Measurements from ENCODE around the gene P2RY14. TPM values are rescaled to one million over a fixed set of nuclear protein-coding genes. Genes with fewer than 3 reads are reported as not detected.
"Not testable (repeated sequence)": the region's sequence is repeated elsewhere in the genome, so short reads cannot be mapped to it uniquely, and the experiment has no call there.

Gene P2RY14
- total RNA-seq, 1 donor from 2014 or later, result 7.7 TPM

DNA sequence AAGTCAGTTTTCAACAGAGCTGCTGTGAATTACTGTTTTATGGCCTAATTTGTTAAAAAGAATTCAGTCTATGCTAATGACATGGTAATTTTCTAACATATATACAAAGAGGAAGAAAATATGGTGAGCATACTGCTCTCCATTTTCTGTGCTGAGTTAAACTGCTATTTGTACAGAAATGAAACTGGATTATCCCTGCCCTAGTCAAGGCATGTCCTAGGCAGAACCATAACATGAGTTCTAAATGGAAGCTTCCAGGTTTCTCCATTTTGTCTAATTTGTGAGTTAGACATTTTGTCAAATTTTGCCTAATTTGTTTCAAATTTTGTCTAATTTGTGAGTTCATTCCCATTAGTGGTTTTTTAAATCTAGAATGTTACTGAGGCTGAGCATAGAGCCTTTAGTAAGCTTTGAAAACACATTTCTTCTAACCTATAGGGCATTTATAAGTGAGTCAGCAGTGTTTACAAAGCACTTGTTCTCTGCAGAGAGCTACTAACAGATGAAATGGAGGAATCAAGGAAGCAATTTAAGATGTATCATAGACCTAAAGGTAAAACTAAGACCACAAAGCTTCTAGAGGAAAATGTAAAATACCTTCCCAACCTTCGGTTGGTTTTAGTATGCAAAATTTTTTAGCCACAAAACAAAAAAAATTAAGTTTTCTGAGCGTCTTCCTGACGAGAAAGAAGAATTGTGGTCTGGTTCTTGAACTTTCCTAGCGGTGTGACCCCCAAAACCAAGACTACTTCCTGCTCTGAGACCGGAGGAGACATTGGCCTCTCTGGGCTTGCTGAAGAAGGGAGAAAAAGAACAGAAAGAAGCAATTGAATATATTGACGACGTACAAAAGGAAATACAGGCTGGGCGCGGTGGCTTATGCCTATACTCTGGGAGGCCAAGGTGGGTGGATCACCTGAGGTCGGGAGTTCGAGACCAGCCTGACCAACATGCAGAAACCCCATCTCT lies 9.8 kb downstream of the P2RY14 start:
- Mint-ChIP-seq H3K9me3 (no peaks in the 10 kb centered on the region), H3K27ac (peak overlapping the region; percentile 98), H3K36me3 (ENCODE audit: low read depth) (peaks cover 23% of the 10 kb centered on the region), H3K4me1 (ENCODE audit: low read depth) (peaks cover 84% of the 10 kb centered on the region), H3K27me3 (ENCODE audit: insufficient read depth) (no peaks in the 10 kb centered on the region), H3K4me3 (peak overlapping the region; percentile 73)
- DNase-seq (ENCODE audit: low spot score), result peak; percentile 61
- intact Hi-C loops (cut with micrococcal nuclease), result loop anchor here (1.0 to 5.0 kb wide), 8 partner anchors 10 to 856 kb away; partner anchors contain the start of genes GPR171 and P2RY14

DNA sequence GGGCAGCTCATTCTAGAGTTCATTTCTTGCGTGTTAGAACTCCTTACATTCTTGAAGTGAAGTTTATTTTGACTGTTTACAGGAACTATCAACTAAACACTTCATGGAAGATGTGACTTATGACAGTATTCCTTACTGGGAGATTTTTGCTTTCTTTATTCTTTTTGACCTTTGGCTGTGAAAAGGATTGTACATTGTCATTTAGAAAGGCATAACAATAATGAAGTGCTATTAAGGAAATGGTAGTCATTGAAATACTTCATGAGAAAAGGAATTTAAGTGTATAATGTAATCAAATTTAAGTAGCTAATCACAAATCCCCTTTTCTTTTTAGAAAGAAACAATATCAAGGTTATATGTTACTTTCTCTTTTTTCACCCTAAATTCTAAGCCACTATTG lies 11.3 kb downstream of the P2RY14 start:
- Mint-ChIP-seq H3K4me1 (ENCODE audit: low read depth) (peaks cover 76% of the 10 kb centered on the region), H3K36me3 (ENCODE audit: low read depth) (peaks cover 24% of the 10 kb centered on the region), H3K9me3 (no peaks in the 10 kb centered on the region), H3K27ac (no peak overlapping the region), H3K27me3 (ENCODE audit: insufficient read depth) (peaks cover 5% of the 10 kb centered on the region), H3K4me3 (no peak overlapping the region)
- intact Hi-C loops (cut with micrococcal nuclease), result loop anchor here (2.0 to 5.0 kb wide), 2 partner anchors 18 to 855 kb away; no protein-coding TSS in a partner anchor
- DNase-seq (ENCODE audit: low spot score), result no peak

DNA sequence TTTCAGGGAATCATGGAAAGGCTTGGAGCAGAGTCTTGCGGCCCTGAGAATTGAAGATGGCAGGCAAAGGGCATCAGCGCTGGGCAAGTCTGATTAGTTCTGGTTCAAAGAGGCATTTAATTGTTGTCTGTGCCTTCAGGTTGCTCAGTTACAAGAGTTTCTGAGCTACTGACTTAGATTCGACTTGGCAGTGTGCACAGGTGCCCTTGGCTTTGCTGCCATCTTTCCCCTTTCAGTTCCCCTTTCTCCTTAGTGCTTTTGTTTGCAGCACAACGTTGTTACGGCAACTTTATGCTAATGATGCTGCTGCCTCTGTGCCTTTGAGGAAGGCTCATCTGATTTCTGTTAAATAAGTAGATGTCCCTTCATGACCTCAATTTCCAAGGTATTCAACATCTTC lies 12.5 kb downstream of the P2RY14 start:
- H3K27me3 Mint-ChIP-seq (ENCODE audit: insufficient read depth), result peaks cover 5% of the 10 kb centered on the region
- no peak for DNase-seq (ENCODE audit: low spot score)
- intact Hi-C loops (cut with micrococcal nuclease), result loop anchor here (2.0 to 5.0 kb wide), 2 partner anchors 17 to 854 kb away; no protein-coding TSS in a partner anchor
- H3K36me3 Mint-ChIP-seq (ENCODE audit: low read depth), result peaks cover 23% of the 10 kb centered on the region
- peaks cover 66% of the 10 kb centered on the region for H3K4me1 Mint-ChIP-seq (ENCODE audit: low read depth)
- H3K4me3 Mint-ChIP-seq, result no peak overlapping the region
- H3K27ac Mint-ChIP-seq, result no peak overlapping the region
- H3K9me3 Mint-ChIP-seq, result no peaks in the 10 kb centered on the region

DNA sequence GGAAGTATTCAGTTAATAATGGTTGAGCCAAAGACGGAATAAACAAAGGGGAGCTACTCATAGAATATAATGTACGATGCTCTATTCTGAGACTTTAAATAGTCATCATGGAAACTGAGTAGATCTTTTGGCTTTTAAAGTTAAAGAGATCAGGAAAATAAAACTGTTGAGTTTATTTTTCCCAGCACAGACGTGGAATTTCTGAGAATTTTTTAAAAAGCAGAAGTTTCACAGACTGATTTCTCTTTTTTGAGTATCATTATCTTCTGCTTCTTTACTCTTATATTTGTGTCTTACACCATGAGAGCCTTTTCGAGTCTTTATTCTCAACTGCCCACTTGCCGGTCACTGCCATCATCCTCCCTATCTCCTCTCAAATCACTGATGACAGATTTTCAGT lies 13.2 kb downstream of the P2RY14 start:
- Mint-ChIP-seq H3K9me3 (no peaks in the 10 kb centered on the region), H3K36me3 (ENCODE audit: low read depth) (peaks cover 22% of the 10 kb centered on the region), H3K27me3 (ENCODE audit: insufficient read depth) (peaks cover 5% of the 10 kb centered on the region), H3K4me3 (no peak overlapping the region), H3K4me1 (ENCODE audit: low read depth) (peaks cover 61% of the 10 kb centered on the region), H3K27ac (peak overlapping the region; percentile 18)
- intact Hi-C loops (cut with micrococcal nuclease), result loop anchor here (5.0 kb wide), 1 partner anchor 853 kb away; no protein-coding TSS in a partner anchor
- DNase-seq (ENCODE audit: low spot score), result no peak

DNA sequence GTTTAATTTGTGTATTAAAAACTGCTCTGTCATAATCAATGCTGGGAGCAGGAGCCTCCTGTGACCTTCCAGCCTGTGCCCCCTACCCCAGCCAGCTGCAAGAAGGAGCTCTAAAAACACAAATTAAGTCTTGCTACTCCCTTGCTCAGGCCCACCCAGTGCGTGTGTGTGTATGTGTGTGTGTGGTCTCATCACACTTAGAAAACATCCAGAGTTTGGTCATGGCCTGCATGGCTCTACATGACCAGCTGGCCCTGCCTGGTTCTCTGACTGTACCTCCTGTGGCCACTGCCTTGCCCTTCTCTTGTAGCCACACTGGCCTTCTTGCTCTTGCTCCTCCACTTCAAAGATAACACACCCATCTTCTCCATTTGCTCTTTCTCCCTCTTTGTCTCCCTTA lies 13.7 kb downstream of the P2RY14 start:
- no peak for DNase-seq (ENCODE audit: low spot score)
- H3K36me3 Mint-ChIP-seq (ENCODE audit: low read depth), result peaks cover 22% of the 10 kb centered on the region
- intact Hi-C loops (cut with micrococcal nuclease), result loop anchor here (5.0 kb wide), 1 partner anchor 852 kb away; no protein-coding TSS in a partner anchor
- no peaks in the 10 kb centered on the region for H3K9me3 Mint-ChIP-seq
- H3K27me3 Mint-ChIP-seq (ENCODE audit: insufficient read depth), result peaks cover 8% of the 10 kb centered on the region
- H3K27ac Mint-ChIP-seq, result no peak overlapping the region
- H3K4me1 Mint-ChIP-seq (ENCODE audit: low read depth), result peaks cover 55% of the 10 kb centered on the region
- H3K4me3 Mint-ChIP-seq, result no peak overlapping the region

DNA sequence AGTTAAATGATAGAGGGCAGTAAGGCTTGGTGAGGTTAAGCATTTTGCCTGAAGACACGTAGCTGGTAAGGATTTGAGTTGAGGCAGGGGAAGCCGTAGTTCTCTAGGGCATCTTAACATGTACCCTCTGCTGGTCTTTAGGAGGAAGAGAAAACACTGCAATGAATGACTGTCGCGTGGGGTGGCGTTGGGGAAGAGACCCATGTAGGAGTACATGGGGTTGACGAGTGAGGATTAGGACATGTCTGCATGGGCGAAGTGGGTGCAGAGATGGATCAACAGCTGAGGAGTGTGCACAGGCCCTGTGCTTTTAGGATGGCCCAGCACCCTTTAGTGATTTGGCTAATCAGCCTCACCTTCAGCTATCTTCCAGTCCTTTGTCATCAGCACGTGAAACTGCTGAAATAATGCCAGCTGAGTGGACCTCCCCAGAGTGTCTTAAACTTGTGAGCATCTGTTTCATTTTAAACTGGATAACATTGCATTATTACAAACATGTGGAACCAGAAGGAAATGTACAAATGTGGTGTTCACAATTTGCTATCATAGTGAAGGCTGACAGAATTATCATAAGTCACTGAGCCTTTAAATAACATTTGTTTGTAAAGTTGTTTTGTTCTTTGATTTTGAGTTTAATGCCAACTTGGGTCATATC lies 15.3 kb downstream of the P2RY14 start:
- Mint-ChIP-seq H3K4me1 (ENCODE audit: low read depth) (peaks cover 39% of the 10 kb centered on the region), H3K27ac (no peak overlapping the region), H3K9me3 (no peaks in the 10 kb centered on the region), H3K36me3 (ENCODE audit: low read depth) (peaks cover 22% of the 10 kb centered on the region), H3K4me3 (no peak overlapping the region), H3K27me3 (ENCODE audit: insufficient read depth) (peaks cover 12% of the 10 kb centered on the region)
- DNase-seq (ENCODE audit: low spot score), result no peak
- intact Hi-C loops (cut with micrococcal nuclease), result no loop called here

DNA sequence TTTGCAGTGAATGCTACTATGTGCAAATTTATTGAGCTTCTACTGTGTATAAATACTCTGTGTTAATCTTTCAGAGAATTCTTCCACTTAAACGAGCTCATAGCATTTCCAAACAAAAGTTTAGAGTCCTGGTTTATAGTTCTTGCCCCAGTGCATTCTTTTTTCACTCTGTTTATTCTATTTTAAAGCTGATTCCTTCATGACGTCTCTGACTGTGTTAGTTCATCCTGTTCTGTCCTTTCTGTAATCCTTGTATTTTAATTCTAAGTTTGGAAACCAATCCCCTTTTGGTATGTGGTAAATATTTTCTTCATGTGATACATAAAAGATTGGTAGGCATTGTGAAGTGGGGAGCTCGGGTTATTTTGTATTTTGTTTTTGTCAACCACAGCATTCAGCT lies 18.7 kb downstream of the P2RY14 start:
- no peak overlapping the region for H3K27ac Mint-ChIP-seq
- no peak overlapping the region for H3K4me3 Mint-ChIP-seq
- no peaks in the 10 kb centered on the region for H3K9me3 Mint-ChIP-seq
- H3K4me1 Mint-ChIP-seq (ENCODE audit: low read depth), result peaks cover 7% of the 10 kb centered on the region
- H3K36me3 Mint-ChIP-seq (ENCODE audit: low read depth), result peaks cover 12% of the 10 kb centered on the region
- no peak for DNase-seq (ENCODE audit: low spot score)
- intact Hi-C loops (cut with micrococcal nuclease), result no loop called here
- H3K27me3 Mint-ChIP-seq (ENCODE audit: insufficient read depth), result peaks cover 15% of the 10 kb centered on the region

DNA sequence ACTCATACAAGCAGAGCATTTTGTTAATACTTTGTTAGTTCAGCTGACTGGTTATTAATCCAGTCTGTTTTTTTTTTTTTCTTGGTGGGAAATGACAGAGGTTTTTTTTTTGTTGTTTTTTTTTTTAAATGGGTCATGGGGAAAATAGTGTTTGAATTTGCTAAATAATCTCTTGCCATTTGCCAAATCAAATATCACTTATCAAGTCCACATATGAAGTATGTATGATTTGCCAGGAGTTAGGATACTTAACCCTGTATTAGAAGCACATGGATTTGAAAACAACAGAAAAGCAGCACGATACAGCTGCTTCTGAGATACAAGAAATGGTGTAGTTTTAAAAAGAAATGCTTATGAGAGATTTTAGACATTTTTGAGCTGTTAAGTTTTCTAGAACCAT lies 21.6 kb downstream of the P2RY14 start:
- H3K4me3 Mint-ChIP-seq, result no peak overlapping the region
- no peak overlapping the region for H3K27ac Mint-ChIP-seq
- no peaks in the 10 kb centered on the region for H3K4me1 Mint-ChIP-seq (ENCODE audit: low read depth)
- intact Hi-C loops (cut with micrococcal nuclease), result loop anchor here (2.0 kb wide), 1 partner anchor 16 kb away; no protein-coding TSS in a partner anchor
- peaks cover 17% of the 10 kb centered on the region for H3K27me3 Mint-ChIP-seq (ENCODE audit: insufficient read depth)
- H3K9me3 Mint-ChIP-seq, result no peaks in the 10 kb centered on the region
- no peak for DNase-seq (ENCODE audit: low spot score)
- peaks cover 9% of the 10 kb centered on the region for H3K36me3 Mint-ChIP-seq (ENCODE audit: low read depth)

DNA sequence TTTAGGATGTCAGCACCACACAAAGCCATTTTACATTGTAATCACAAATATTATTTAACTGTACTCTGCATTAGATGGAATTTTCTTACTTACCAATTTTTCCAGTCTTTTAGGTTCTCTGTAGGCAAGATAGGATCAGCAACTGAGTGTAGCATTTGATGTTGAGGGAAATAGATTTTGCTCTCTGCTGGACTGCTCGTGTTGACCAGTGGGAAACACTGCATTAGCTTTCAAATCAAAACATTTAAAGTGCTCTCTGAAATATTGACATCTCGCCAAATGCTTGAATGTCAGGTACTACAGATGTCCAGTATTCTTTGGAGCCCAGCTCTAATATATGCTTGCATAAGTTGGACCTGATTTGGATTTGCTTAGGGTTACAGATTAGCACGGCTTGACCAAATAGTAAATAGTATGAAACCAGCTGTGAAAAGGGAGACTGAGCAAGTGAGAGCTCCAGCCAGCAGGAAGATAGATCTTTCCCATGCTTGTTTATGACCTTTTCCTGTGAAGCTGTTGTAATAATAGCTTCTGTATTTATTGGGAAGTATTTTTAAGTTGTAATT lies 29.5 kb downstream of the P2RY14 start:
- no peak for DNase-seq (ENCODE audit: low spot score)
- peaks cover 31% of the 10 kb centered on the region for H3K27me3 Mint-ChIP-seq (ENCODE audit: insufficient read depth)
- H3K36me3 Mint-ChIP-seq (ENCODE audit: low read depth), result peaks cover 16% of the 10 kb centered on the region
- no peaks in the 10 kb centered on the region for H3K4me1 Mint-ChIP-seq (ENCODE audit: low read depth)
- H3K9me3 Mint-ChIP-seq, result no peaks in the 10 kb centered on the region
- H3K27ac Mint-ChIP-seq, result no peak overlapping the region
- intact Hi-C loops (cut with micrococcal nuclease), result loop anchor here (2.0 kb wide), 1 partner anchor 18 kb away; no protein-coding TSS in a partner anchor
- no peak overlapping the region for H3K4me3 Mint-ChIP-seq

DNA sequence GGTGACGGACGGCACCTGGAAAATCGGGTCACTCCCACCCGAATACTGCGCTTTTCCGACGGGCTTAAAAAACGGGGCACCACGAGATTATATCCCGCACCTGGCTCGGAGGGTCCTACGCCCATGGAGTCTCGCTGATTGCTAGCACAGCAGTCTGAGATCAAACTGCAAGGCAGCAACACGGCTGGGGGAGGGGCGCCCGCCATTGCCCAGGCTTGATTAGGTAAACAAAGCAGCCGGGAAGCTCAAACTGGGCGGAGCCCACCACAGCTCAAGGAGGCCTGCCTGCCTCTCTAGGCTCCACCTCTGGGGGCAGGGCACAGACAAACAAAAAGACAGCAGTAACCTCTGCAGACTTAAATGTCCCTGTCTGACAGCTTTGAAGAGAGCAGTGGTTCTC lies 36.3 kb downstream of the P2RY14 start:
- H3K9me3 Mint-ChIP-seq; intact Hi-C loops (cut with micrococcal nuclease); DNase-seq (ENCODE audit: low spot score); H3K4me3 Mint-ChIP-seq; H3K36me3 Mint-ChIP-seq (ENCODE audit: low read depth); H3K27ac Mint-ChIP-seq; H3K4me1 Mint-ChIP-seq (ENCODE audit: low read depth); H3K27me3 Mint-ChIP-seq (ENCODE audit: insufficient read depth): not testable (repeated sequence)

DNA sequence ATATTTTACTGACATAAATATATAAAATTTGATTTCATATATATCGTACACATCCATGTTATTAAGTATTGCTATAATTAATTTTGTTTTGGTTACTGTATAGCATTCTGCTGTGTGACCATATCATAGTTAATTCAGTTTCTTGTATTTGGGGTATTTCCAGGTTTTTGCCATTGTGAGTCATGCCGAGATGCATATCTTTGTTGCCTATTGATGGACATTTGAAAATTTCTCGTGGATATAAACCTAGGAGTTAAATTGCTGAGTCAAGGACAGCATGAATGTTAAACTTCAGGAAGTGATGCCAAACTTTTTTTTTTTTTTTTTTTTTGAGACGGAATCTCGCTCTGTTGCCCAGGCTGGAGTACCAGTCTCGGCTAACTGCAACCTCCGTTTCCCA lies 41.6 kb downstream of the P2RY14 start:
- Mint-ChIP-seq H3K27ac (no peak overlapping the region), H3K9me3 (no peaks in the 10 kb centered on the region), H3K4me1 (ENCODE audit: low read depth) (peaks cover 10% of the 10 kb centered on the region), H3K36me3 (ENCODE audit: low read depth) (peaks cover 3% of the 10 kb centered on the region), H3K4me3 (no peak overlapping the region), H3K27me3 (ENCODE audit: insufficient read depth) (peaks cover 4% of the 10 kb centered on the region)
- intact Hi-C loops (cut with micrococcal nuclease), result no loop called here
- no peak for DNase-seq (ENCODE audit: low spot score)

DNA sequence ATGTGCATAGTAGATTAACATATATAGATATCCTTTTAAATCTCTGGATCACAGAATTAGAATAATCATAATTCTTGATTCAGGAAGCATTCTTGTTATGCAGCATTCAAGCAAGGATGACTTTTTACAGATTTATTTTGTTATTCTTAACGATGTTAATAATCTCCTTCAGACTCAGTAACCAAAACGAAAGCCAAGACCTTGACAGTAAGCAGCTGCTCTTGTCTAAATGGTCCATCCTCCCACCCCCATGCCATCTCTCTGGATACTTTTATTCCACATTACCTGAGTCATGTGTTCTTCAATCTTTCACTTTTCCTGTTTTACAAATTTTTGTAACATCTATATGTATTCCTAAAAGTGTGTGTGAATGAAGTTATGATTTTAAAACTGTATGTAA lies 42.0 kb downstream of the P2RY14 start:
- peaks cover 13% of the 10 kb centered on the region for H3K4me1 Mint-ChIP-seq (ENCODE audit: low read depth)
- peaks cover 2% of the 10 kb centered on the region for H3K36me3 Mint-ChIP-seq (ENCODE audit: low read depth)
- intact Hi-C loops (cut with micrococcal nuclease), result no loop called here
- H3K4me3 Mint-ChIP-seq, result no peak overlapping the region
- no peaks in the 10 kb centered on the region for H3K9me3 Mint-ChIP-seq
- no peak overlapping the region for H3K27ac Mint-ChIP-seq
- H3K27me3 Mint-ChIP-seq (ENCODE audit: insufficient read depth), result peaks cover 4% of the 10 kb centered on the region
- DNase-seq (ENCODE audit: low spot score), result no peak

All from activated T-helper 1 cell treated with anti-CD3 and anti-CD28 coated beads, Interleukin-12 subunit alpha, Interleukin-12 subunit beta, Interleukin-2, Interleukin-4 antibody, amounts not matched to agents 30 ng/mL and 10 ng/mL and 1 ng/mL, durations not matched to agents 14 hours and 24 hours and 36 hours (primary cell).